GM23248 (cell line): ENCODE data around the gene DKC1.

ENCODE experiments used
- EZH2 ChIP-seq: fragments of 200-600 bp; sonication (generic); IDR thresholded peaks from 2 replicates; pipeline ENCODE4 v1.6.1; 2018; ENCODE audit warnings: antibody characterized with exemption, mild to moderate bottlenecking; ENCODE audit not compliant: insufficient read depth, poor library complexity, severe bottlenecking
- EZH2phosphoT487 ChIP-seq: fragments of 200-600 bp; sonication (generic); IDR thresholded peaks from 2 replicates; pipeline ENCODE4 v1.6.1; 2018; ENCODE audit warnings: antibody characterized with exemption, moderate library complexity, mild to moderate bottlenecking, low read depth; ENCODE audit not compliant: insufficient read depth

- TF ChIP-seq EZH2phosphoT487, result no peak
- TF ChIP-seq EZH2, result no peak
Observed at GRCh38 chrX:154738011-154738738, 24.5 kb upstream of the DKC1 start.
